Measurements from ENCODE around the gene COMTD1.

COMTD1 gene

GRCh38 chr10:75246506-75246905 lies 10.7 kb upstream of the COMTD1 start:
- H3K4me3 ChIP-seq (ENCODE audit: control insufficient read depth, low read depth, low read length) = no peak overlapping the region
- no peak for DNase-seq (ENCODE audit: low read depth)
- no peak for TF ChIP-seq CTCF (conservative IDR thresholded peaks at IDR 0.05; ENCODE audit: control insufficient read depth, insufficient read depth, low read depth, low read length)

GRCh38 chr10:75245354-75246250 lies 9.8 kb upstream of the COMTD1 start:
- no peak for DNase-seq (ENCODE audit: low read depth)
- no peak overlapping the region for H3K4me3 ChIP-seq (ENCODE audit: control insufficient read depth, low read depth, low read length)
- no peak for TF ChIP-seq CTCF (conservative IDR thresholded peaks at IDR 0.05; ENCODE audit: control insufficient read depth, insufficient read depth, low read depth, low read length)

- DNase-seq (ENCODE audit: low read depth) = no peak
- TF ChIP-seq CTCF (conservative IDR thresholded peaks at IDR 0.05; ENCODE audit: control insufficient read depth, insufficient read depth, low read depth, low read length) = no peak
Observed at GRCh38 chr10:75244487-75245353, 9.0 kb upstream of the COMTD1 start.

GRCh38 chr10:75243426-75243825 lies 7.7 kb upstream of the COMTD1 start:
- no peak for TF ChIP-seq CTCF (conservative IDR thresholded peaks at IDR 0.05; ENCODE audit: control insufficient read depth, insufficient read depth, low read depth, low read length)
- H3K4me3 ChIP-seq (ENCODE audit: control insufficient read depth, low read depth, low read length) = no peak overlapping the region
- no peak for DNase-seq (ENCODE audit: low read depth)

More at GRCh38 chr10:75244487-75245353, 9.0 kb upstream of the COMTD1 start:
- no peak overlapping the region for H3K4me3 ChIP-seq (ENCODE audit: control insufficient read depth, low read depth, low read length)

GRCh38 chr10:75240329-75241076 lies 4.7 kb upstream of the COMTD1 start:
- TF ChIP-seq CTCF (conservative IDR thresholded peaks at IDR 0.05; ENCODE audit: control insufficient read depth, insufficient read depth, low read depth, low read length) = no peak
- H3K4me3 ChIP-seq (ENCODE audit: control insufficient read depth, low read depth, low read length) = no peak overlapping the region
- no peak for DNase-seq (ENCODE audit: low read depth)

GRCh38 chr10:75239096-75239790 lies 3.5 kb upstream of the COMTD1 start:
- no peak for DNase-seq (ENCODE audit: low read depth)
- TF ChIP-seq CTCF (conservative IDR thresholded peaks at IDR 0.05; ENCODE audit: control insufficient read depth, insufficient read depth, low read depth, low read length) = no peak
- H3K4me3 ChIP-seq (ENCODE audit: control insufficient read depth, low read depth, low read length) = no peak overlapping the region

Measured in fibroblast of mammary gland (primary cell).